GM23338 (cell line): Measurements from ENCODE around the gene OR8A1. TPM values are rescaled to one million over a fixed set of nuclear protein-coding genes. Genes with fewer than 3 reads are reported as not detected.

Experiments
- ATAC-seq: fragments of 200-7000 bp; cut with Tn5 transposase; 3 replicates; pipeline ENCODE4 v1.9.1; 2020
- DNase-seq: peaks from one replicate; pipeline ENCODE4 v3.0.0-alpha.2; 2015; ENCODE audit warnings: low spot score
- H2AFZ ChIP-seq: fragments of 200-600 bp; sonication (generic); 2 replicates; pipeline ENCODE4 v1.8.0; 2016; ENCODE audit warnings: antibody characterized with exemption, mild to moderate bottlenecking, moderate library complexity
- H3F3A ChIP-seq: fragments of 200-600 bp; sonication (generic); replicated peaks from 2 replicates; pipeline ENCODE4 v1.8.0; 2017; ENCODE audit warnings: antibody characterized with exemption, mixed run types, low read depth
- H3K27ac ChIP-seq: fragments of 200-600 bp; sonication (generic); 2 replicates; pipeline ENCODE4 v1.6.1; 2016; ENCODE audit warnings: low read depth
- H3K27me3 ChIP-seq: fragments of 200-600 bp; sonication (generic); 2 replicates; pipeline ENCODE4 v1.8.0; 2016; ENCODE audit warnings: mild to moderate bottlenecking, mixed run types, moderate library complexity; ENCODE audit not compliant: insufficient read depth
- H3K36me3 ChIP-seq: fragments of 200-600 bp; sonication (generic); 2 replicates; pipeline ENCODE4 v1.8.0; 2016; ENCODE audit warnings: mild to moderate bottlenecking; ENCODE audit not compliant: insufficient read depth
- H3K4me1 ChIP-seq: fragments of 200-600 bp; sonication (generic); 2 replicates; pipeline ENCODE4 v1.8.0; 2016; ENCODE audit warnings: mild to moderate bottlenecking, moderate library complexity; ENCODE audit not compliant: insufficient read depth
- H3K4me2 ChIP-seq: fragments of 200-600 bp; sonication (generic); 2 replicates; pipeline ENCODE4 v1.7.1; 2017; ENCODE audit warnings: mixed run types
- H3K4me3 ChIP-seq: fragments of 200-600 bp; sonication (generic); 2 replicates; pipeline ENCODE4 v1.6.1; 2016; ENCODE audit warnings: mixed run types
- H3K79me2 ChIP-seq: fragments of 200-600 bp; sonication (generic); replicated peaks from 2 replicates; pipeline ENCODE4 v1.8.0; 2017; ENCODE audit warnings: mild to moderate bottlenecking; ENCODE audit not compliant: insufficient read depth
- H3K9me2 ChIP-seq: fragments of 200-600 bp; sonication (generic); 2 replicates; pipeline ENCODE4 v1.8.0; 2017; ENCODE audit not compliant: insufficient read depth
- H4K20me1 ChIP-seq: fragments of 200-600 bp; sonication (generic); replicated peaks from 2 replicates; pipeline ENCODE4 v1.8.0; 2017; ENCODE audit warnings: mild to moderate bottlenecking; ENCODE audit not compliant: insufficient read depth
- H3K27ac Mint-ChIP-seq: 2 replicates; pipeline ENCODE4 v1.8.0; 2020; ENCODE audit warnings: inconsistent platforms, mild to moderate bottlenecking, moderate library complexity, mixed read lengths
- H3K27me3 Mint-ChIP-seq: 3 replicates; pipeline ENCODE4 v1.8.0; 2022; ENCODE audit warnings: low read depth, mild to moderate bottlenecking, moderate library complexity, mixed read lengths, inconsistent platforms; ENCODE audit not compliant: insufficient read depth, poor library complexity
- H3K36me3 Mint-ChIP-seq: 3 replicates; pipeline ENCODE4 v1.8.0; 2021; ENCODE audit warnings: low read depth, mild to moderate bottlenecking, inconsistent platforms, moderate library complexity, mixed read lengths
- H3K4me1 Mint-ChIP-seq: 3 replicates; pipeline ENCODE4 v1.8.0; 2020; ENCODE audit warnings: mild to moderate bottlenecking, inconsistent platforms, mixed read lengths
- H3K4me3 Mint-ChIP-seq: 3 replicates; pipeline ENCODE4 v1.8.0; 2021; ENCODE audit warnings: moderate library complexity, mild to moderate bottlenecking, inconsistent platforms, mixed read lengths
- H3K9me3 Mint-ChIP-seq: 3 replicates; pipeline ENCODE4 v1.8.0; 2020; ENCODE audit warnings: moderate library complexity, mild to moderate bottlenecking, inconsistent platforms, mixed read lengths
- CREB1 ChIP-seq: fragments of 250-450 bp; sonication (Bioruptor Pico); IDR thresholded peaks from 2 replicates; pipeline ENCODE4 v1.5.0; 2020; ENCODE audit warnings: low read depth, mild to moderate bottlenecking, moderate library complexity
- EZH2 ChIP-seq: fragments of 200-600 bp; sonication (generic); IDR thresholded peaks from one replicate; pipeline ENCODE4 v1.8.0; 2017; ENCODE audit warnings: antibody characterized with exemption, mild to moderate bottlenecking, low read depth; ENCODE audit not compliant: unreplicated experiment
- EZH2phosphoT487 ChIP-seq: fragments of 200-600 bp; sonication (generic); IDR thresholded peaks from one replicate; pipeline ENCODE4 v1.8.1; 2018; ENCODE audit warnings: antibody characterized with exemption; ENCODE audit not compliant: unreplicated experiment
- JUNB ChIP-seq: IDR thresholded peaks from one replicate; pipeline ENCODE4 v1.6.1; 2016; ENCODE audit warnings: antibody characterized with exemption; ENCODE audit not compliant: unreplicated experiment
- NANOG ChIP-seq: IDR thresholded peaks from 2 replicates; pipeline ENCODE4 v1.6.1; 2016; ENCODE audit warnings: antibody characterized with exemption, borderline replicate concordance
- POLR2AphosphoS5 ChIP-seq: IDR thresholded peaks from 2 replicates; pipeline ENCODE4 v1.6.1; 2016; ENCODE audit warnings: antibody characterized with exemption, low read depth
- STAT1 ChIP-seq: IDR thresholded peaks from one replicate; pipeline ENCODE4 v1.6.1; 2016; ENCODE audit warnings: antibody characterized with exemption; ENCODE audit not compliant: unreplicated experiment
- ZNF114 ChIP-seq: fragments of 250-450 bp; sonication (Bioruptor Pico); IDR thresholded peaks from 2 replicates; pipeline ENCODE4 v1.5.0; 2020; ENCODE audit warnings: mild to moderate bottlenecking, moderate library complexity
- ZNF331 ChIP-seq: fragments of 250-450 bp; sonication (Bioruptor Pico); IDR thresholded peaks from 2 replicates; pipeline ENCODE4 v1.5.0; 2020; ENCODE audit warnings: low read depth, mild to moderate bottlenecking, moderate library complexity
- polyA plus RNA-seq: library from polyadenylated mRNA; unstranded; fragments of >200 nt; fragmentation: Nextera tagmentation; extraction: Ambion mirVana; gene quantifications from 2 replicates; pipeline ENCODE4 v1.2.1, GENCODE V29; 2016
- total RNA-seq: library from RNA; depleted of rRNA; stranded (reverse); fragments of >200 nt; shearing (Covaris generic); gene quantifications from 2 replicates; pipeline ENCODE4 v1.2.3, GENCODE V29; 2014
- TF ChIP-seq, protein P1 (sequence below): fragments of 250-450 bp; sonication (Bioruptor Pico); IDR thresholded peaks from 2 replicates; pipeline ENCODE4 v1.5.0; 2020; ENCODE audit warnings: mild to moderate bottlenecking, moderate library complexity
- TF ChIP-seq, protein P2 (sequence below): IDR thresholded peaks from one replicate; pipeline ENCODE4 v1.6.1; 2018; ENCODE audit warnings: antibody characterized with exemption; ENCODE audit not compliant: unreplicated experiment
- TF ChIP-seq, protein P3 (sequence below): IDR thresholded peaks from 2 replicates; pipeline ENCODE4 v1.6.1; 2016; ENCODE audit warnings: antibody characterized with exemption
- TF ChIP-seq, protein P4 (sequence below), 2 experiments: fragments of 200-600 bp in 1 of 2; sonication (generic) in 1 of 2; conservative IDR thresholded peaks; 2 replicates each; pipeline versions ENCODE4 v1.5.1 to v1.6.1; 2016 to 2017; ENCODE audit warnings: antibody characterized with exemption in 2 of 2, low read depth in 2 of 2, mild to moderate bottlenecking in 2 of 2, moderate library complexity in 1 of 2

The OR8A1 gene
- total and polyA plus RNA-seq, 2 experiments from 2014 or later = not detected

DNA sequence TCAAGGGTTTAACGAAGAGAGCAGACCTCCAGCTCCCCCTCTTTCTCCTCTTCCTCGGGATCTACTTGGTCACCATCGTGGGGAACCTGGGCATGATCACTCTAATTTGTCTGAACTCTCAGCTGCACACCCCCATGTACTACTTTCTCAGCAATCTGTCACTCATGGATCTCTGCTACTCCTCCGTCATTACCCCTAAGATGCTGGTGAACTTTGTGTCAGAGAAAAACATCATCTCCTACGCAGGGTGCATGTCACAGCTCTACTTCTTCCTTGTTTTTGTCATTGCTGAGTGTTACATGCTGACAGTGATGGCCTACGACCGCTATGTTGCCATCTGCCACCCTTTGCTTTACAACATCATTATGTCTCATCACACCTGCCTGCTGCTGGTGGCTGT is 363 bp downstream of the OR8A1 start:
- no peak overlapping the region for H3K4me2 ChIP-seq
- no peaks in the 10 kb centered on the region for H3K27me3 ChIP-seq
- no peak for DNase-seq
- peaks cover 1% of the 10 kb centered on the region for H3K27me3 Mint-ChIP-seq
- TF ChIP-seq EZH2 = no peak
- no peak for TF ChIP-seq JUNB
- no peak for TF ChIP-seq NANOG
- no peak for TF ChIP-seq CREB1 (CRISPR knock-in tag)
- TF ChIP-seq ZNF331 (CRISPR knock-in tag) = no peak
- no peak for TF ChIP-seq STAT1
- TF ChIP-seq ZNF114 = no peak
- TF ChIP-seq, protein P1, sequence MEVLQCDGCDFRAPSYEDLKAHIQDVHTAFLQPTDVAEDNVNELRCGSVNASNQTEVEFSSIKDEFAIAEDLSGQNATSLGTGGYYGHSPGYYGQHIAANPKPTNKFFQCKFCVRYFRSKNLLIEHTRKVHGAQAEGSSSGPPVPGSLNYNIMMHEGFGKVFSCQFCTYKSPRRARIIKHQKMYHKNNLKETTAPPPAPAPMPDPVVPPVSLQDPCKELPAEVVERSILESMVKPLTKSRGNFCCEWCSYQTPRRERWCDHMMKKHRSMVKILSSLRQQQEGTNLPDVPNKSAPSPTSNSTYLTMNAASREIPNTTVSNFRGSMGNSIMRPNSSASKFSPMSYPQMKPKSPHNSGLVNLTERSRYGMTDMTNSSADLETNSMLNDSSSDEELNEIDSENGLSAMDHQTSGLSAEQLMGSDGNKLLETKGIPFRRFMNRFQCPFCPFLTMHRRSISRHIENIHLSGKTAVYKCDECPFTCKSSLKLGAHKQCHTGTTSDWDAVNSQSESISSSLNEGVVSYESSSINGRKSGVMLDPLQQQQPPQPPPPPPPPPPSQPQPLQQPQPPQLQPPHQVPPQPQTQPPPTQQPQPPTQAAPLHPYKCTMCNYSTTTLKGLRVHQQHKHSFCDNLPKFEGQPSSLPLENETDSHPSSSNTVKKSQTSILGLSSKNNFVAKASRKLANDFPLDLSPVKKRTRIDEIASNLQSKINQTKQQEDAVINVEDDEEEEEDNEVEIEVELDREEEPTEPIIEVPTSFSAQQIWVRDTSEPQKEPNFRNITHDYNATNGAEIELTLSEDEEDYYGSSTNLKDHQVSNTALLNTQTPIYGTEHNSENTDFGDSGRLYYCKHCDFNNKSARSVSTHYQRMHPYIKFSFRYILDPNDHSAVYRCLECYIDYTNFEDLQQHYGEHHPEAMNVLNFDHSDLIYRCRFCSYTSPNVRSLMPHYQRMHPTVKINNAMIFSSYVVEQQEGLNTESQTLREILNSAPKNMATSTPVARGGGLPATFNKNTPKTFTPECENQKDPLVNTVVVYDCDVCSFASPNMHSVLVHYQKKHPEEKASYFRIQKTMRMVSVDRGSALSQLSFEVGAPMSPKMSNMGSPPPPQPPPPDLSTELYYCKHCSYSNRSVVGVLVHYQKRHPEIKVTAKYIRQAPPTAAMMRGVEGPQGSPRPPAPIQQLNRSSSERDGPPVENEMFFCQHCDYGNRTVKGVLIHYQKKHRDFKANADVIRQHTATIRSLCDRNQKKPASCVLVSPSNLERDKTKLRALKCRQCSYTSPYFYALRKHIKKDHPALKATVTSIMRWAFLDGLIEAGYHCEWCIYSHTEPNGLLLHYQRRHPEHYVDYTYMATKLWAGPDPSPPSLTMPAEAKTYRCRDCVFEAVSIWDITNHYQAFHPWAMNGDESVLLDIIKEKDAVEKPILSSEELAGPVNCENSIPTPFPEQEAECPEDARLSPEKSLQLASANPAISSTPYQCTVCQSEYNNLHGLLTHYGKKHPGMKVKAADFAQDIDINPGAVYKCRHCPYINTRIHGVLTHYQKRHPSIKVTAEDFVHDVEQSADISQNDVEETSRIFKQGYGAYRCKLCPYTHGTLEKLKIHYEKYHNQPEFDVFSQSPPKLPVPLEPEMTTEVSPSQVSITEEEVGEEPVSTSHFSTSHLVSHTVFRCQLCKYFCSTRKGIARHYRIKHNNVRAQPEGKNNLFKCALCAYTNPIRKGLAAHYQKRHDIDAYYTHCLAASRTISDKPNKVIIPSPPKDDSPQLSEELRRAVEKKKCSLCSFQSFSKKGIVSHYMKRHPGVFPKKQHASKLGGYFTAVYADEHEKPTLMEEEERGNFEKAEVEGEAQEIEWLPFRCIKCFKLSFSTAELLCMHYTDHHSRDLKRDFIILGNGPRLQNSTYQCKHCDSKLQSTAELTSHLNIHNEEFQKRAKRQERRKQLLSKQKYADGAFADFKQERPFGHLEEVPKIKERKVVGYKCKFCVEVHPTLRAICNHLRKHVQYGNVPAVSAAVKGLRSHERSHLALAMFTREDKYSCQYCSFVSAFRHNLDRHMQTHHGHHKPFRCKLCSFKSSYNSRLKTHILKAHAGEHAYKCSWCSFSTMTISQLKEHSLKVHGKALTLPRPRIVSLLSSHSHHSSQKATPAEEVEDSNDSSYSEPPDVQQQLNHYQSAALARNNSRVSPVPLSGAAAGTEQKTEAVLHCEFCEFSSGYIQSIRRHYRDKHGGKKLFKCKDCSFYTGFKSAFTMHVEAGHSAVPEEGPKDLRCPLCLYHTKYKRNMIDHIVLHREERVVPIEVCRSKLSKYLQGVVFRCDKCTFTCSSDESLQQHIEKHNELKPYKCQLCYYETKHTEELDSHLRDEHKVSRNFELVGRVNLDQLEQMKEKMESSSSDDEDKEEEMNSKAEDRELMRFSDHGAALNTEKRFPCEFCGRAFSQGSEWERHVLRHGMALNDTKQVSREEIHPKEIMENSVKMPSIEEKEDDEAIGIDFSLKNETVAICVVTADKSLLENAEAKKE (CRISPR knock-in tag) = no peak
- TF ChIP-seq, protein P2, sequence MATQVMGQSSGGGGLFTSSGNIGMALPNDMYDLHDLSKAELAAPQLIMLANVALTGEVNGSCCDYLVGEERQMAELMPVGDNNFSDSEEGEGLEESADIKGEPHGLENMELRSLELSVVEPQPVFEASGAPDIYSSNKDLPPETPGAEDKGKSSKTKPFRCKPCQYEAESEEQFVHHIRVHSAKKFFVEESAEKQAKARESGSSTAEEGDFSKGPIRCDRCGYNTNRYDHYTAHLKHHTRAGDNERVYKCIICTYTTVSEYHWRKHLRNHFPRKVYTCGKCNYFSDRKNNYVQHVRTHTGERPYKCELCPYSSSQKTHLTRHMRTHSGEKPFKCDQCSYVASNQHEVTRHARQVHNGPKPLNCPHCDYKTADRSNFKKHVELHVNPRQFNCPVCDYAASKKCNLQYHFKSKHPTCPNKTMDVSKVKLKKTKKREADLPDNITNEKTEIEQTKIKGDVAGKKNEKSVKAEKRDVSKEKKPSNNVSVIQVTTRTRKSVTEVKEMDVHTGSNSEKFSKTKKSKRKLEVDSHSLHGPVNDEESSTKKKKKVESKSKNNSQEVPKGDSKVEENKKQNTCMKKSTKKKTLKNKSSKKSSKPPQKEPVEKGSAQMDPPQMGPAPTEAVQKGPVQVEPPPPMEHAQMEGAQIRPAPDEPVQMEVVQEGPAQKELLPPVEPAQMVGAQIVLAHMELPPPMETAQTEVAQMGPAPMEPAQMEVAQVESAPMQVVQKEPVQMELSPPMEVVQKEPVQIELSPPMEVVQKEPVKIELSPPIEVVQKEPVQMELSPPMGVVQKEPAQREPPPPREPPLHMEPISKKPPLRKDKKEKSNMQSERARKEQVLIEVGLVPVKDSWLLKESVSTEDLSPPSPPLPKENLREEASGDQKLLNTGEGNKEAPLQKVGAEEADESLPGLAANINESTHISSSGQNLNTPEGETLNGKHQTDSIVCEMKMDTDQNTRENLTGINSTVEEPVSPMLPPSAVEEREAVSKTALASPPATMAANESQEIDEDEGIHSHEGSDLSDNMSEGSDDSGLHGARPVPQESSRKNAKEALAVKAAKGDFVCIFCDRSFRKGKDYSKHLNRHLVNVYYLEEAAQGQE = no peak
- TF ChIP-seq EZH2phosphoT487 = no peak
- TF ChIP-seq, protein P3, sequence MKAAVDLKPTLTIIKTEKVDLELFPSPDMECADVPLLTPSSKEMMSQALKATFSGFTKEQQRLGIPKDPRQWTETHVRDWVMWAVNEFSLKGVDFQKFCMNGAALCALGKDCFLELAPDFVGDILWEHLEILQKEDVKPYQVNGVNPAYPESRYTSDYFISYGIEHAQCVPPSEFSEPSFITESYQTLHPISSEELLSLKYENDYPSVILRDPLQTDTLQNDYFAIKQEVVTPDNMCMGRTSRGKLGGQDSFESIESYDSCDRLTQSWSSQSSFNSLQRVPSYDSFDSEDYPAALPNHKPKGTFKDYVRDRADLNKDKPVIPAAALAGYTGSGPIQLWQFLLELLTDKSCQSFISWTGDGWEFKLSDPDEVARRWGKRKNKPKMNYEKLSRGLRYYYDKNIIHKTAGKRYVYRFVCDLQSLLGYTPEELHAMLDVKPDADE = no peak
- TF ChIP-seq, protein P4, sequence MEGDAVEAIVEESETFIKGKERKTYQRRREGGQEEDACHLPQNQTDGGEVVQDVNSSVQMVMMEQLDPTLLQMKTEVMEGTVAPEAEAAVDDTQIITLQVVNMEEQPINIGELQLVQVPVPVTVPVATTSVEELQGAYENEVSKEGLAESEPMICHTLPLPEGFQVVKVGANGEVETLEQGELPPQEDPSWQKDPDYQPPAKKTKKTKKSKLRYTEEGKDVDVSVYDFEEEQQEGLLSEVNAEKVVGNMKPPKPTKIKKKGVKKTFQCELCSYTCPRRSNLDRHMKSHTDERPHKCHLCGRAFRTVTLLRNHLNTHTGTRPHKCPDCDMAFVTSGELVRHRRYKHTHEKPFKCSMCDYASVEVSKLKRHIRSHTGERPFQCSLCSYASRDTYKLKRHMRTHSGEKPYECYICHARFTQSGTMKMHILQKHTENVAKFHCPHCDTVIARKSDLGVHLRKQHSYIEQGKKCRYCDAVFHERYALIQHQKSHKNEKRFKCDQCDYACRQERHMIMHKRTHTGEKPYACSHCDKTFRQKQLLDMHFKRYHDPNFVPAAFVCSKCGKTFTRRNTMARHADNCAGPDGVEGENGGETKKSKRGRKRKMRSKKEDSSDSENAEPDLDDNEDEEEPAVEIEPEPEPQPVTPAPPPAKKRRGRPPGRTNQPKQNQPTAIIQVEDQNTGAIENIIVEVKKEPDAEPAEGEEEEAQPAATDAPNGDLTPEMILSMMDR (conservative IDR thresholded peaks at IDR 0.05; ENCODE audit: low read depth in 2 of 2) = no peak
- no peak for TF ChIP-seq POLR2AphosphoS5
- no peak overlapping the region for H3K4me3 Mint-ChIP-seq
- no peaks in the 10 kb centered on the region for H4K20me1 ChIP-seq
- peak overlapping the region; percentile 15; the same call in 1 of the 2 replicates for H2AFZ ChIP-seq
- no peaks in the 10 kb centered on the region for H3K9me2 ChIP-seq
- no peak overlapping the region for H3K4me3 ChIP-seq
- no peaks in the 10 kb centered on the region for H3K4me1 ChIP-seq
- no peaks in the 10 kb centered on the region for H3K9me3 Mint-ChIP-seq
- no peaks in the 10 kb centered on the region for H3K36me3 ChIP-seq
- no peaks in the 10 kb centered on the region for H3K36me3 Mint-ChIP-seq
- H3K27ac Mint-ChIP-seq = no peak overlapping the region
- no peak overlapping the region for H3K27ac ChIP-seq
- no peak for ATAC-seq
- peaks cover 9% of the 10 kb centered on the region; the same call in 2 of the 3 replicates for H3K4me1 Mint-ChIP-seq
- H3K79me2 ChIP-seq = no peaks in the 10 kb centered on the region
- H3F3A ChIP-seq = no peaks in the 10 kb centered on the region
